CD4-positive, alpha-beta T cell treated with Interleukin-6 at 100 ng/mL for 8 hours (primary cell): ENCODE results near the gene NEIL1.

ENCODE experiments used
- DNase-seq: peaks from one replicate; pipeline ENCODE4 v3.0.0-alpha.2; 2020; ENCODE audit warnings: mixed read lengths, low spot score

The NEIL1 gene

GRCh38 chr15:75356517-75356916, 9.7 kb downstream of the NEIL1 start:
- no peak for DNase-seq

DNA sequence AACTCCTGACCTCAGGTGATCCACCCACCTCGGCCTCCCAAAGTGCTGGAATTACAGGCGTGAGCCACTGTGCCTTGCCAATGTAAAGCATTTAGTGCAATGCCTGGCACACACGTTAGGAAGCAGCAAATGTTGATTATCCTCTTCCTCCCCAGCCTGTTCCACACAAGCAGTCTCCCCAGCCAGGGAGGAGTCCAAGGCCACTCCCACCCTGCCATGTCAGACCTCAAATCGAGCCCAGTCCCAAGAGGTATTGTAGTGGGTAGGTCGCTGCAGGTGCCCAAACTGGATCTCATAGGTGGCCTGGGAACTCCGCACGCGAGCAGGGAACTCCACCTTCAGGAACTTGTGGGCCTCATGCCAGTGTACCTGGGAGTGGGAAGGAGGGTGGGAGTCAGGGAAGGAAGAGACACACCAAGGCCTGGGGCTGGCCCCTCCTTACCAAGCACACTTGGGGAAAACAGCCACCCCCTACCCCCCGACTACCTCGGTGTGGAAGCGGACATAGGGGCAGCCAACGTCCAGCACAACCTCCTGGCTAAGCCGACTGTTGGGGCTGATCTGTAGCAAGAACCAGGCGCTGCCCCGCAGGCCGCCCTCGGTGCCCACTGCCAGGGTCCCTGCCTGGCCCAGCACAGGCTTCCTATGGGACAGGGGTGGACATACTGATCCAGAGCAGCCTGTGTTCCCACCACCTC, 11.3 kb downstream of the NEIL1 start:
- no peak for DNase-seq

- no peak for DNase-seq
Observed at GRCh38 chr15:75358771-75359536, 12.1 kb downstream of the NEIL1 start.

- DNase-seq: no peak
Observed at GRCh38 chr15:75359537-75360250, 12.9 kb downstream of the NEIL1 start.

DNA sequence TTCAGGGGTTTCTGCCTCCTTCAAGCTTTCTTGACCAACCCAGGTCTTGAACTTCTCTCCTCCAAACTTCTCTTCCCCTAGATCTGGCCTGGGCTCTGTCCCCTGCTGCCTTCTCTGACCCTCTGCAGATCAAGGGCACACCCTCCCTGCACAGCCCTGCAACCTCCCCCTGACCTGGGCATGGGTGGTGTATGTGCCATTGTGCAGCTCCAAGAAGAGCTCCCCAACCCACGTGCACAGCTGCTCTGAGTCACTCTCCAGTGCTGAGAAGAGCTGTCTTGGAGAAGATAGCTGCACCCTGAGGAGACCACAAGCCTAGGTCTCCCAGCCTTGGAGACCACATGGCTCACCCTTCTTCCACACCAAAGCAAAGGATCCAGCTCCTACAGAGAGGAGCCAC, 13.6 kb downstream of the NEIL1 start:
- no peak for DNase-seq

GRCh38 chr15:75360856-75361255, 14.0 kb downstream of the NEIL1 start:
- DNase-seq: no peak

DNA sequence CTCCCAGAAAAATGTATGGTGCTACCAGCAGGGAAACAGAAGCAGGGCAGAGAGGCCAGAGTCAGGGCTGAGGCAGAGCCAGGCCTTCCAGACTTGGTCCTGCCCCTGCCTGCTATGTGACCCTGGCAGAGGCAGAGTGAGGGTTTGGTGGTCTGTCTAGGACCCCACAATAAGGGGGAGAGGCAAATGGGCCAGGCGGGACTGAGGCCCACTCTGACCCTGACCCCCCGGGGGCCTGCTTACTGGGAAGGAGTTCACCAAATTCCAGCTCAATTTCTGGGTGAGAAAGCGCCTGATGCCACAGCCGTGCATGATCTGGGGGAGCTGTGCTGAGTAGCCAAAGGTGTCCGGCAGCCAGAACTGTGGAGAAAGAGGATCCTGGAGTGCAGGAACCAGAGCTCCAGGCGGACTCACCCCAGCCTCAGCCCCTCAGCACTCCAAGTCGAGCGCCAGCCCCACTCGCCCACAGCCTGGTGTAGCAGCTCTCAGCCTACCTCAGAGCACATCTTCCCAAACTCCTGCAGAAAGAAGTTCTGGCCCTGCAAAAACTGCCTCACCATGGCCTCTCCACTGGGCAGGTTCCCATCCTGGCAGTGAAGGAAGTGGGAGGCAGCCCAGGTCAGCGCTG, 14.6 kb downstream of the NEIL1 start:
- DNase-seq: no peak

GRCh38 chr15:75361989-75362641, 15.3 kb downstream of the NEIL1 start:
- DNase-seq: no peak

DNA sequence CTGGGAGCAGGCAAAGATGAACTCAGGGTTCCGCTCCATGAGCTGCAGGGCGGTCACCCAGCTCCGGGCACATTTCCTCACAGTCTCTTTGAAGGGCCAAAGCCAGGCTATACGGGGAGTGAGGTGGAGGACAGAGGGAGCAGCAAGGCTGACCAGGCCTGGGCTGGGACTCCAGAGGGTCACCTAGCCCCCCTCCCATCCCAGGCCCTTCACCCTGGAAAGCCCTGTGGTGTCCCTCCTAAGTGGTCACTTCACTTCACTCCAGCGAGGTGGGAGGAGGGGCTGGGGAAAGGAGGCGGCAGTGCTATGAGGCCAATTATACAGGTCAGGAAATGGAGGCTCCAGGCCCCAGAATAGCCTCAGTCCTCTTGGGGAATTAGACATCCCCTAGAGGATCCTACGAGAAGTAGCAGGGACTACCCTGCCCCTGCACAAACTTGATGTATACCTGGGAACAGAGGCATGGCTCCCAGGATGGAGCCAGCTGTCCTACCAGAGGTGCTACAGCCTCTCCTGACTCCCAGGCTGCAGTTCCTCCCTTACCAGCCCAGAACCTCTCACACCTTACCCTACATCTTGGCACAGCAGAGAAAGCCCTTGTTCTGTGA, 15.9 kb downstream of the NEIL1 start:
- DNase-seq: no peak

DNA sequence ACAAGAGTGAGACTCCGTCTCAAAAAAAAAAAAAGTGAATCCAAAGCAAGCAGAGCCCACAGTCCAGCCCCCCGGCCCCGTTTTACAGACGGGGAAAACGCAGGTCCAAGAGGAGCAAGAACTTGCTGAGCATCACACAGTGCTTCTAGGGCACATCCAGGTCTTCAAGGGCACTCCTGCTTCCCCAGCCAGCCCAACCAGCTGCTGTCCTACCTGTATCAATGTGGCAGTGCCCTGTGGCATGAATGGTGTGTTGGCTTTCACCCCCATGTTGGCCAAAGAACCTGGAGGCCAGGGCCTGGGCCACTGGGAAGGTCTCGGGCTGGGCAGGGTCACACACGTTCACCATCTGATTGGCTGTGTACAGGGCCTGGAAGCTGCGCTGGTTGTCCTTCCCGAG, 16.9 kb downstream of the NEIL1 start:
- DNase-seq: no peak

GRCh38 chr15:75364881-75365280, 18.0 kb downstream of the NEIL1 start:
- DNase-seq: no peak

DNA sequence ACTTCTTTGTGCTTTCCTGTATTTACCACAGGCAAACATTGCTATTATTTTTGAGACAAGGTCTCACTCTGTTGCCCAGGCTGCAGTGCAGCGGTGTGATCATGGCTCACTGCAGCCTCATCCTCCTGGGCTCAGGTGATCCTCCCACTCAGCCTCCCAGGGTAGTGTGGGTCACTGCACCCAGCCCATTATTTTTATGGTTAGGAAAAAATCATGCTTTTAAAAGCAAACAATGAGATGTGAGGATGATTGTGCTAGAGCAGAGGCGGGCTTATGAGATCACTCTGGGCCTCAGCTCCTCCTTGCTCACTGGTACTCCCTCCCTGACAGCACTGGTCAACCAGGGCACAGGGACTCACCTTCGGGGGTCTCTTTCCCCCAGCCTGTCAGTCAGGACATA, 19.3 kb downstream of the NEIL1 start:
- no peak for DNase-seq

DNA sequence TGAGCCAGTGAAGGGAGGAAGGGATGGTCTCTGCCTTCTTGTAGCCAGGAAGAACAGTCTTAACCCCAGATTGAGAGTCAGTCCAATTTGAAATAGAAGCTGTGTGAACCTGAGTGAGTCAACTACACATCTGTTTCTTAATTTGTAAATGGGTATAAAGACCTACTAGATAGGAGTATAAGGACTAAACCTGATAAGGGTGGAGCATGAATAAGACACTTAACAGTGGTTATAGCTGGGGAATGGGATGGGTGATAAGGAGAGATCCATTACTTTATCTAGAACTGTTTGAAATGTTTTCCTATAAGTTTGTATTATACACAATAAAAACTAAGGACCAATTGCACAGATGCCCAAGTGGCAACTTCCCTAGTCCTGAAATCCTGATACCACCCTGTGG, 20.2 kb downstream of the NEIL1 start:
- no peak for DNase-seq

DNA sequence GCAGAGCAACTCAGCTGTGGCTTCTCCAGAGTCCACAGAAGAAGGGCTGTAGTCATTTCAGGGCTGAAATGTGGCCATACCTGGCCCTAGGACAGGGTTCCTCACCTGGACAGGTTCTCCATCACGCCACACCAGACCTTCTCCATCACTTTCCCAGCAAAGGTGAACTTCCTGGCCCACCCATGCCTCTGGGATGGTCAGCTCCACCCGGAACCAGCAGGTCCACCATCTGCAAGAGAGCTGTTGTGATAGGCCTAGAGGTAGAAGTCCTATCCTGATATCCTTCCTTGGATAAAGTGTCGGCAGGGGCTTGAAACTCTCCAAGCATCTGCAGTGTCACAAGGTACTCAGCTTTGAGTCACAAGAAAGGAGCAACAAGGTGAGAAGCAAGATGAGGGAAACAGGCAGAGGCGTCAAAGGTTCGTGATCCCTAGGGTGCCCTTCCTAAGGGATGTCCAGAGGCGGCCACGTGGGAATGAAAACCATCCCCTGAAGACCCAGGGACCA, 20.6 kb downstream of the NEIL1 start:
- DNase-seq: no peak

DNA sequence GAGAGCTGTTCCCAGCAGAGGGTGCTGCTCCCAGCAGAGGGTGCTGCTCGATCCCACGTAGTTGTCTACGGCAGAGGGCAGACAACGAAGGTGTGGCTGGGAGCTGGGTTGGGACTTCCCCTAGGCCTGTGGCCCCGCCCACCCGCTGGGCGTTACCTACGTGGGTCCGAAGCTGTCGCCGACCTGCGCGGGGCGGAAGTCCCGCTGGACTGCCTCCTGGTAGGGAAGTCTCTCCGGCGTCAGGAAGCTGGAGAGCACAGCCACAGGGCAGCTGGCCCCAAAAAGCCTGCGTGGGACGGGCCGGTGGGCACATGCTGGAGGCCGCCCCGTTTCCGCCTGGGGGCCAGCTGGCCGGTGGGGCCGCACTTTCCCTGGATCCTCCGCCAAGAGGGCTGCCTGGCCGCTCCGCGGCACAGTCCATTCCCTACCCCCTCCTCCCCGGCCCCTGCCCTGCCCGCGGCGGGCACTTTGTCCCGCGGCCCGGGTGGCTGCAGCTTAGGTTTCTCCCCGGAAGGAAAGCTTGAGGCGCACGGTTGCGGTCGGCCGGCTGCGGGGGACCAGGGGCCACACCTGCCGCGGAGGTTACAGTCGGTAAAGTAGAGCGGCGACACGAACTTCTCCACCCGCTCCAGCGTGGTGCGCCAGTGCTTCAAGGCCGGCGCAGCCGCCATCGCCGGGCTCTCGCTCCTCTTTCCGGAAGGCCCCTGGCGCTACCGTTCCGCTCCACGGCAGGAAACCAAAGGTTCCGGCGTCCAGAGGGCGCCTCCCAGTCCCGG, 21.3 kb downstream of the NEIL1 start, which contains the start of gene MAN2C1:
MAN2C1 (minus strand) TSS at position 695 of the 776 bp plus-strand sequence; CDS start at position 671, 24 bp downstream.
- peak; percentile 92 for DNase-seq

DNA sequence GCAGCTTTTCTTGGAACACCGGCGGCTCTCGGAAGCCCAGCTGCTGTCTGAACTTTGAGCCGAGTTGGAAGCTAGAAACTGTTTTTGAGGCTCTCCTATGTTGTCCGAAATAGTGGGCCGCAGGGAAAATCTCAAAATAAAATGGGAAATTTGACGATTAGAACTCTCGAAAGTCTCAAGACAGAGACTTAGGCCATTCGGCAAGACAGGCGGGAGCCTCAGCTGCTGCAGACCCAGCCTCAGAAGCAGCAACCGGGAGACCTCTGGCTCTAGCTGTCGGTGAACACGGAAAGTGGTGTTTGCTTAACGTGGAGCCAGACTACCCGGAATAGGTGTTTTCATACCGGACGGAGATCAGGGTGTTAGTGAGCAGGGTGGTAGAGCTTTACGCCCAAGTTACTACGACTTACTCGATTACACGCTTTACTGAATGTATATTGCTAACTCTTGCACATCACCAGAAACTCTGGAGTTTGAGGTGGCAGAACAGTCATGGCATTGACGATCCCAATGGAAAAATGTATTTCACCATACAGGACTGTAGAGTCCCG, 21.9 kb downstream of the NEIL1 start:
- DNase-seq: no peak

GRCh38 chr15:75369897-75370581, 23.2 kb downstream of the NEIL1 start:
- DNase-seq: no peak

GRCh38 chr15:75371486-75371885, 24.6 kb downstream of the NEIL1 start:
- no peak for DNase-seq

DNA sequence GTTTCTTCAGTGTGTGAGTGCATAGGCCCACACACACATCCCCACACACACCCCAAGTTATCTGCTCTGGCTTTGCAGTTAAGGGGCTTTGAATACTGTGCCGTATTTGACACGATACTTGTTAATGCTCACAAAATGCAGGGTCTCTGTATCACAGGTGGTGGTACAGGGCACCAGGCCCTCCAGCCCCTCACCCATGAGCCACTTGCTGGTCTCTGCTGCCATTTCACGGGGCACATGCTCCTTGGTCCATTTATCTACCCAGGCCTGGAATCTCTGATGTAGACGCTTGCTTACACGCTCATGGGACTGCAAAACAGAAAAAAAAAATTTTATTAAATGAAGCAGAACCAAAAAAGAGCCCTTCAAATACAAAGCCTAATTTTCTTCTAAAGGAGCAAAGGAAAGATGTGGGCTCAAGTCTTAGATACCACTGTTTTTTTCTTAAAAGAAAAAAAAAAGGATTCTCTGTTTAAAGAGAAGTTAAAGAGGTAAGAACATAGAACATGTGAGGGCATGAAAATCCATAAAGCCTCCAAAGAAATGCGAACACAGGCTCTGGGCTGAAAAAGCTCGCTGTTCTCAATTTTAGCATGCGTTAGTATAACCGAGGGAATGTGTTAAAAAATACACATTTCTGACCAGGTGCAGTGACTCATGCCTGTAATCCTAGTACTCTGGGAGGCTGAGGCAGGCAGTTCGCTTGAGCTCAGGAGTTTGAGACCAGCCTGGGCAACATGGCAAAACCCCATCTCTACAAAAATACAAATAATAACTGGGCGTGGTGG, 25.3 kb downstream of the NEIL1 start:
- DNase-seq: no peak
